ENCODE results near the gene SPATA32. TPM values are rescaled to one million over a fixed set of nuclear protein-coding genes. Genes with fewer than 3 reads are reported as not detected.

Gene SPATA32
- total RNA-seq, 4 donors from 2014 or later, result not detected

GRCh38 chr17:45225964-45226530 lies 35.8 kb downstream of the SPATA32 start:
- H3K4me1 ChIP-seq, result peaks cover 0 to 23% of the 10 kb centered on the region in 2 donors
- no peaks in the 10 kb centered on the region for H3K9me3 ChIP-seq
- TF ChIP-seq POLR2A (IDR thresholded peaks at IDR 0.05), result no peak
- no peak for TF ChIP-seq CTCF (IDR thresholded peaks at IDR 0.05)
- intact Hi-C loops (cut with DNase I), result no loop called here
- peak overlapping the region in 1 of 3 donors; percentile 6 for H3K27ac ChIP-seq
- DNase-seq, result peak; percentile 43 to 58
- no peaks in the 10 kb centered on the region for H3K27me3 ChIP-seq
- H3K36me3 ChIP-seq, result no peaks in the 10 kb centered on the region
- 71 to 77% methylated on average over 10 of the region's 11 CpGs for WGBS, 2 donors
- H3K4me3 ChIP-seq (replicated peaks in 1 of 3), result no peak overlapping the region

DNA sequence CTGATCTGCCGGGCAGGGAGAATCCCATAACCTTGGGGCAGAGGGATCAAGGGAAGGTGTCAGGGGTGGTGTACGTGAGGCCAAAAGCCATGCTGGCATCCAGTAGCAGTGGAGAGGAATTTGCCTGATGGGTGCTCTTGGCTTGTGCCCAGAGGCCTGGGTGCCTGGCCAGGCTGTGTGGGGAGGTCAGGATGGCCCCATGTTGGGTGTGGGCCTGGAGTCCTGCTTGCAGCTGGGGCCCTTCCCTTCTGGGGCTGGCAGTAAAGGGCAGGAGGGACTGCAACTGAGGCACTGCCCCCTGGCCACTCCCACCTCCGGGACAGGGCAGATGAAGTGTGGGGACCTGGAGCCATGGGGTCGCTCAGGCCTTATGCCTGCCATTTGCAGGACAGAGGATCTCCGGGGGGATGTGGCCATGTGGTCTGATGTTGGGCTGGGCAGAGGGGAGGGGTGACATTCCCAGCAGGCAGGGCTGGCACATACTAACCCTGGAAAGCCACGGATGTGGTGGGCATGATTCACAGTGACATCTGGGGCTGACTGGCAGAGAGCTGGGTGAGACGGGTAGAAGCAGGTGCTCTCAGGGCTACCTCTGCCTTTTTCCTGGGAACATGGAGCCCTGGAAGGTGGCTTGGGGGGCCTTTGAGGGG lies 36.7 kb downstream of the SPATA32 start:
- Histone ChIP-seq H3K36me3 (no peaks in the 10 kb centered on the region), H3K9me3 (no peaks in the 10 kb centered on the region), H3K27ac (no peak overlapping the region), H3K4me3 (replicated peaks in 1 of 3) (no peak overlapping the region), H3K4me1 (peaks cover 0 to 19% of the 10 kb centered on the region in 2 donors), H3K27me3 (no peaks in the 10 kb centered on the region)
- intact Hi-C loops (cut with DNase I), result no loop called here
- DNase-seq, result no peak
- WGBS, 2 donors, result 78 to 90% methylated on average over 6 to 7 of the region's 7 CpGs
- TF ChIP-seq POLR2A (IDR thresholded peaks at IDR 0.05), result no peak
- no peak for TF ChIP-seq CTCF (IDR thresholded peaks at IDR 0.05)

- Histone ChIP-seq H3K9me3 (no peaks in the 10 kb centered on the region), H3K4me1 (peaks cover 0 to 19% of the 10 kb centered on the region in 2 donors), H3K27ac (no peak overlapping the region), H3K4me3 (replicated peaks in 1 of 3) (no peak overlapping the region), H3K36me3 (no peaks in the 10 kb centered on the region), H3K27me3 (no peaks in the 10 kb centered on the region)
- DNase-seq, result no peak
- 86 to 91% methylated on average over 9 of the region's 9 CpGs for WGBS, 2 donors
- TF ChIP-seq CTCF (IDR thresholded peaks at IDR 0.05), result no peak
- no peak for TF ChIP-seq POLR2A (IDR thresholded peaks at IDR 0.05)
- intact Hi-C loops (cut with DNase I), result loop anchor here (5.0 kb wide), 1 partner anchor 53 kb away; no protein-coding TSS in a partner anchor
Measured at GRCh38 chr17:45224671-45225050, 37.2 kb downstream of the SPATA32 start.

- TF ChIP-seq CTCF (IDR thresholded peaks at IDR 0.05) (no peak), POLR2A (IDR thresholded peaks at IDR 0.05) (no peak)
- H3K9me3 ChIP-seq, result no peaks in the 10 kb centered on the region
- WGBS, 2 donors, result 76 to 91% methylated on average over 11 of the region's 12 CpGs
- H3K4me3 ChIP-seq (replicated peaks in 1 of 3), result no peak overlapping the region
- H3K4me1 ChIP-seq, result peaks cover 0 to 14% of the 10 kb centered on the region in 2 donors
- no peaks in the 10 kb centered on the region for H3K27me3 ChIP-seq
- intact Hi-C loops (cut with DNase I), result loop anchor here (5.0 kb wide), 1 partner anchor 53 kb away; no protein-coding TSS in a partner anchor
- no peak overlapping the region for H3K27ac ChIP-seq
- no peaks in the 10 kb centered on the region for H3K36me3 ChIP-seq
- no peak for DNase-seq
Measured at GRCh38 chr17:45223539-45224528, 38.1 kb downstream of the SPATA32 start.

Data from thyroid gland (tissue), 4 donors.